ENCODE measurements around the gene ADGRL2. TPM values are rescaled to one million over a fixed set of nuclear protein-coding genes. Genes with fewer than 3 reads are reported as not detected.

Gene ADGRL2
- 52.5 TPM for total RNA-seq
- long read RNA-seq, partial matches to known transcripts: 10 of 31 reads
- long read RNA-seq, other reads (novel, unspliced or antisense): 21 of 31 reads

- TF ChIP-seq CTCF (IDR thresholded peaks at IDR 0.05; ENCODE audit: borderline replicate concordance): no peak
- intact Hi-C loops (cut with micrococcal nuclease): no loop called here
- peak within 1 kb of the TSS; percentile 95 for H3K4me3 ChIP-seq
- no peaks in the 10 kb centered on the region for H3K27me3 ChIP-seq (ENCODE audit: low read depth)
- H3K27ac ChIP-seq (replicated peaks): peak within 1 kb of the TSS; percentile 99
- no peaks in the 10 kb centered on the region for H3K9me3 ChIP-seq (replicated peaks)
- peak; percentile 80 for DNase-seq
- peaks cover 56% of the 10 kb centered on the region for H3K4me1 ChIP-seq
- H3K36me3 ChIP-seq: no peaks in the 10 kb centered on the region
Measured at GRCh38 chr1:81800695-81801650, at the start of gene ADGRL2. Gene ADGRL2, plus strand, starts transcription at chr1:81800934. Its CDS starts 36,051 bp downstream, at chr1:81836985.

DNA sequence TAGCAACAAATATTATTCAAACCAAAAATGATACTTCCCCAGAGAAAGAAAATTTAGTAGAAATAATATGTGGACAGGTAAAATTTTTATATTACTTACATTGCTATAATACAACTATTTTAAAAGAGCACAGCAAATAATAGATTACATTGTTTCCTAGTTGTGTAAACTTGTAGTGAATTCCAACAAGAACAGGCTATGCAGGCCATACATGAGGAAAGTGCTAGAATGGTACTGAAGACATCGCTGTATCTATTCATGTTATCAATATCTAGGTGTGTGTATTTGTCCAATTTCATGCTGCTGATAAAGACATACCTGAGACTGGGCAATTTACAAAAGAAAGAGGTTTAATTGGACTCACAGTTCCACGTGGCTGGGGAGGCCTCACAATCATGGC is 47.9 kb upstream of the ADGRL2 start:
- no peak overlapping the region for H3K27ac ChIP-seq (replicated peaks)
- intact Hi-C loops (cut with micrococcal nuclease): no loop called here
- no peaks in the 10 kb centered on the region for H3K27me3 ChIP-seq (ENCODE audit: low read depth)
- no peak for TF ChIP-seq CTCF (IDR thresholded peaks at IDR 0.05; ENCODE audit: borderline replicate concordance)
- no peaks in the 10 kb centered on the region for H3K36me3 ChIP-seq
- DNase-seq: no peak
- H3K4me1 ChIP-seq: peaks cover 9% of the 10 kb centered on the region
- H3K4me3 ChIP-seq: no peak overlapping the region
- H3K9me3 ChIP-seq (replicated peaks): no peaks in the 10 kb centered on the region

DNA sequence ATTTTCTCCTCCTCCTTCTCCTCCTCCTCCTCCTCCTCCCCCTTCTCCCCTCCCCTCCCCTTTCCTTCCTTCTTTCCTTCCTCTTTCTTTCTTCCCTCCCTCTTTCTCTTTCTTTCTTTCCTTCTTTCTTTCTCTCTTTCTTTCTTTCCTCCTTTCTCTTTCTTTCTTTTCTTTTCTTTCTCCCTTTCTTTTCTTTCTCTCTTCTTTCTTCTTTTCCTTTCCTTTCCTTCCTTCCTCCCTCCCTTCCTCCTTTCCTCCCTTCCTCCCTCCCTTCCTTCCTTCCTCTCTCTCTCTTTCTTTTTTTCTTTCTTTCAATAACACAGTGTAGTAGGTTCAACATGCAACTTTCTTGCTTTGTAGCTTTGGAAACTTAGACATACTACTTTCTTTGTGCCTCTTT is 46.3 kb upstream of the ADGRL2 start:
- no peak overlapping the region for H3K4me3 ChIP-seq
- no peak overlapping the region for H3K27ac ChIP-seq (replicated peaks)
- DNase-seq: no peak
- H3K4me1 ChIP-seq: peaks cover 14% of the 10 kb centered on the region
- H3K36me3 ChIP-seq: no peaks in the 10 kb centered on the region
- H3K9me3 ChIP-seq (replicated peaks): no peaks in the 10 kb centered on the region
- H3K27me3 ChIP-seq (ENCODE audit: low read depth): no peaks in the 10 kb centered on the region
- TF ChIP-seq CTCF (IDR thresholded peaks at IDR 0.05; ENCODE audit: borderline replicate concordance): no peak
- intact Hi-C loops (cut with micrococcal nuclease): no loop called here

DNA sequence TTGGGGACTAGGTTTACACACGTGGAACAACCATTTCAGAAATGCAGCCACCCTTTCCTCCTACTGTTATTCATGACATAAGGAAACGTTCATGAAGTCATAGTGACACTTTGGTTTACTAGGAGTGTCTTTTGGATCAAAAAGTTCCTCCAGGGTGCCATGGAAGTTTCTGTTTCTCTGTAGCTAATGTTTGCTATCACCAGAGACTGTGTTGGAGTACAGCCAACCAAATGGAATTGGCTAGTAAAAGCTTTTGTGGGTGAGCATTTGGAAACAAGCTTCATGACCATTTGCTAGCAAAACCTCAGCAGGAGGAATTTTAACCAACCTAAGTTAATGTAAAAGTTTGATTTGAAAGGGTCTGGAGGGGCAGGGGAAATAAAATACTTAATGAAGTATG is 43.9 kb upstream of the ADGRL2 start:
- Histone ChIP-seq H3K4me3 (no peak overlapping the region), H3K27ac (replicated peaks) (no peak overlapping the region), H3K9me3 (replicated peaks) (no peaks in the 10 kb centered on the region), H3K27me3 (ENCODE audit: low read depth) (no peaks in the 10 kb centered on the region), H3K36me3 (no peaks in the 10 kb centered on the region), H3K4me1 (peaks cover 20% of the 10 kb centered on the region)
- intact Hi-C loops (cut with micrococcal nuclease): no loop called here
- TF ChIP-seq CTCF (IDR thresholded peaks at IDR 0.05; ENCODE audit: borderline replicate concordance): no peak
- DNase-seq: no peak

DNA sequence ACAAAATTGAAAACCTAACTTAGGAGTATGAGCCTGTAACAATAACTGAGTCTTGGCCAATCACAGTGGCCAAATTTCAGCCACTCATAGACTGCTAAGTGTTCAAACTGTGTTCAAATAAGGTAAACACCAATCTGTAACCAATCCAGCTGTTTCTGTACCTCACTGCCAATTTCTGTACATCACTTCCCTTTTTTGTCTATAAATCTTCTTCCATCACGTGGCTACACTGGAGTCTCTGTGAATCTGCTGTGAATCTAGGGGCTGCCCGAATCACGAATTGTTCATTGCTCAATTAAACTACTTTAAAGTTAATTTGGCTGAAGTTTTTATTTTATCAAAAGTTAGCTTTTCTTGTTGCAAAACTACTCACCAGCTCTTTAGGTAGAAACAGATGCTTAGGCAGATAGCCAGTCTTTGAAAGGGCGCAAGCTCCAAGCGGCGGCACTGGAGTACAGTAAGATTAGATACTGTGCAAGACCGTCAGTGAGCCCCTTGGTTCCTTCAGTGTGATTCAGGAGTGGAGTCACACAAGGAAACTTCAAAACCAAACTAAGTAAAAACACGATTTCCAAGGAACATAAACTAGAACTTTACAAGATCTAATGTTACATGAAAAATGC is 43.2 kb upstream of the ADGRL2 start:
- no peak for TF ChIP-seq CTCF (IDR thresholded peaks at IDR 0.05; ENCODE audit: borderline replicate concordance)
- intact Hi-C loops (cut with micrococcal nuclease): no loop called here
- Histone ChIP-seq H3K27me3 (ENCODE audit: low read depth) (no peaks in the 10 kb centered on the region), H3K4me1 (peaks cover 20% of the 10 kb centered on the region), H3K27ac (replicated peaks) (no peak overlapping the region), H3K36me3 (no peaks in the 10 kb centered on the region), H3K4me3 (no peak overlapping the region), H3K9me3 (replicated peaks) (no peaks in the 10 kb centered on the region)
- DNase-seq: no peak
